Stimulated activated CD4-positive, alpha-beta T cell treated with anti-CD3 and anti-CD28 coated beads, Interleukin-15, amount 100 ng/mL, for 1 hour (primary cell): ENCODE data around the gene MOXD1.

Experiments used
- DNase-seq, 2 donors: peaks; one replicate each; pipeline ENCODE4 v3.0.0-alpha.2; 2020; ENCODE audit warnings: low read depth in 1 of 2, low spot score in 1 of 2

MOXD1 gene

GRCh38 chr6:132246120-132246617 is 155.1 kb downstream of the MOXD1 start:
- no peak for DNase-seq
